NCI-H82 treated with DMSO at 0.1 percent for 48 hours (cell line): ENCODE data around the gene LGI1.

Experiments
- DNase-seq: peaks from one replicate; lab custom pipeline; 2025; ENCODE audit not compliant: unreplicated experiment; lab: John Stamatoyannopoulos, UW

Gene LGI1

DNA sequence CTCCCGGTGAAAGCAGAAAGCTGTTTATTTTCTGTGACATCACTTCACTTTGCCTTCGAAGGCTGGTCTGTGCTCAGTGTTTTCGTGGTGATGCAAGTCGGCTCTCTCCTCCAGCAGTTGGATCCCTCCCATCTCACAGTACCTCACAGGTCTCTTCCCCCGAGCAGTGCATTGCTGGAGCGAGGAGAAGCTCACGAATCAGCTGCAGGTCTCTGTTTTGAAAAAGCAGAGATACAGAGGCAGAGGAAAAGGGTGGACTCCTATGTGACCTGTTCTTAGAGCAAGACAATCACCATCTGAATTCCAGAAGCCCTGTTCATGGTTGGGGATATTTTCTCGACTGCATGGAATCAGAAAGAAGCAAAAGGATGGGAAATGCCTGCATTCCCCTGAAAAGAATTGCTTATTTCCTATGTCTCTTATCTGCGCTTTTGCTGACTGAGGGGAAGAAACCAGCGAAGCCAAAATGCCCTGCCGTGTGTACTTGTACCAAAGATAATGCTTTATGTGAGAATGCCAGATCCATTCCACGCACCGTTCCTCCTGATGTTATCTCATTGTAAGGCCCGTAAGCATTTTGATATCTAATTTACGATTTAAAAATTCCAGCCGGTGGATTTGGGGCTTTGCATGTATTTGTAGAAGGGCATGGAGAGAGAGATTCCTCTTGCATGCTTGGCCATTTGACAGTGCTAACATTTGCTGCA is at the start of gene LGI1:
Gene LGI1 (plus strand): TSS at position 136 of the 707 bp plus-strand sequence. CDS start 209 bp downstream, at position 345.
- DNase-seq, result no peak

DNA sequence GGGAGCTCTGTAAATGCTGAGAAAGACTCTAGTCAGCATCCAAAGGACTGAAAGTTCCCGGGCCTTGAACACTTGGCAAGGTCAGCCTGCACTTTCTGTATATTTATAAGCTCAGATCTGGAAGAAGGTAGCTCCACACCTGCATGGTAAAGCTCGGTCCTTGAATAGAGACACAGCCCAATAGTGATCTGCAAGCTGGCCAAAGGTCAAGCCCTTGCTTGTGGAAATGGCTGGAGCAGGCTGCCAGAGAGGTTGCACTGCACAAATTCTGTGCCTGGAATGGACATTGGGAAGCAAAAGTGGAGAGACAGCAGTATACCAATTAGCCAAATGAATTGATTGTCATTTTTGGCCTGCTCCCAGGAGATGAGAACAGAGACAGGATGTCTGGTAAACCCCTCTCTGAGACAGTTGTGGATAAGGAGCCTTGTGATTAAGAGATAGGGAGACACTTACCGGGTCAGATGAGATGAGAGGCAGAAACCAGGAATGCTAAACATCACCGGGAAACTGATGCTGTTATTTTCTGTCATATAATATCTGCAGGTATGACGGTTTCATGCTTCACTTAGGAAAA is 47.3 kb upstream of the LGI1 start:
- DNase-seq, result no peak

- DNase-seq, result no peak
Measured at GRCh38 chr10:93711891-93712290, 45.8 kb upstream of the LGI1 start.

GRCh38 chr10:93712593-93712992 is 45.1 kb upstream of the LGI1 start:
- DNase-seq, result no peak

GRCh38 chr10:93715345-93715744 is 42.4 kb upstream of the LGI1 start:
- no peak for DNase-seq

DNA sequence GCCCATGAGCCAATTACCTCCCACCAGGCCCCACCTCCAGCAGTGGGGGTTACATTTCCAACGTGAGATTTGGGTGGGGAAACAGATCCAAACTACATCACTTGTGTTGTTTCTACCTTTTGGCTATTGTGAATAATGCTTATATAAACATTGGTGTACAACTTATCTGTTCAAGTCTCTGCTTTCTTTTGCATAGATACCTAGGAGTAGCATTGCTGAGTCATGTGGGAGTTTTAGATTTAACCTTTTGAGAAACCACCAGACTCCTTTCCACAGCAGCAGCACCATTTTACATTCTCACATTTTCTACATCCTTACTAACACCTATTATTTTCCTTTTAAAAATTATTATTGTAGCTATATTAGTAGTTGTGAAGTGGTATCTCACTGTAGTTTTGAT is 41.0 kb upstream of the LGI1 start:
- no peak for DNase-seq

- no peak for DNase-seq
Measured at GRCh38 chr10:93718937-93719725, 38.6 kb upstream of the LGI1 start.

- no peak for DNase-seq
Measured at GRCh38 chr10:93719901-93720300, 37.8 kb upstream of the LGI1 start.

DNA sequence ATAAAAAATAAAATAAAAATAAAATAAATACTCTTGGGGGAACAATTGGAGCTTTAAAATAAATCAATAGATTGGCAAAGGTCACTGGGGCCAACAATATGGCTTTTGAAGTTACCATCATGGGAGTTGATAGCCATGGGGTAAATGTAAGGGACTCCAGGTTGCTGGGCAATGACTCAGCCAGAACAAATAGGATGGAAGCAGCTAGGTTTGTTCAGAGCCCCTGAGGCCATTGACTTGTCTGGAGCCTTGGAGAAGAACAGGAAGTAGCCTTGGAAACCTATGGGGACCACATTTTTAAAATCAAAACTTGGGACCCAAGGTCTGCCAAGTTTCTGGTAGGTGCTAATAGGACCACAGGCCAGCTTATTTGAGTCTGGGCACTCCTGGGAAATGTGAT is 35.2 kb upstream of the LGI1 start:
- DNase-seq, result no peak

DNA sequence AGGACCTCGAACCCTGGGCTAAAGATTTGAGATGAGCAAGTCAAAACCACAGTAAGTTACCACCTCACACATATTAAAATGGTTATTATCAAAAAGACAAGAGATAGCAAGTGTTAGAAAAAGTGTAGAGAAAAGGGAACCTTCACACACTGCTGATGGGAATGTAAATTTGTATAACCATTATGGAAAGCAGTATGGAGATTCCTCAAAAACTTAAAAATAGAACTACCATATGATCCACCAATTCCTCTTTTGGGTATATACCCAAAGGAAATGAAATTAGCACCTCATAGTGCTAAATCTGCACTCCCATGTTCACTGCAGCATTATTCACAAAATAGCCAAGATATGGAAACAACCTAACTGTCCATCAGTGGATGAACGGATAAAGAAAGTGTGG is 34.6 kb upstream of the LGI1 start:
- no peak for DNase-seq

DNA sequence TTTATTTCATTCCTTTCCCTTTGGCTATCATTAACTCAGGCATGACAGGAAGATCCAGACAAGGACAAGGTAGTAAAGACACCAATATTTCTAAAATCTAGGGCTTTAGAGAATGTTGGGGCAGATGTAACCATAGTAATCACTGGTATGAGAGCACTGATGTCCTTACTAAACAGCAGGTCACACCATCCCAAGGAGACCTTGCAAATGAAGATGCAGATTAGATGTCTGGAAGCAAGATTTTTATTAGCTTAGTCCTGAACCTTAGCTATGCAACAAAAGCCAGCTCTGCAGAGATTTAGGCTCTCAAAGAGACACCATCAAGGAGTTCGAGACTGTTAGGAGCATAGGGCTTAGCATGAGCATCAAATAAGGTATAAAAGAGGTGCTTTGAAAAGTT is 31.7 kb upstream of the LGI1 start:
- no peak for DNase-seq

DNA sequence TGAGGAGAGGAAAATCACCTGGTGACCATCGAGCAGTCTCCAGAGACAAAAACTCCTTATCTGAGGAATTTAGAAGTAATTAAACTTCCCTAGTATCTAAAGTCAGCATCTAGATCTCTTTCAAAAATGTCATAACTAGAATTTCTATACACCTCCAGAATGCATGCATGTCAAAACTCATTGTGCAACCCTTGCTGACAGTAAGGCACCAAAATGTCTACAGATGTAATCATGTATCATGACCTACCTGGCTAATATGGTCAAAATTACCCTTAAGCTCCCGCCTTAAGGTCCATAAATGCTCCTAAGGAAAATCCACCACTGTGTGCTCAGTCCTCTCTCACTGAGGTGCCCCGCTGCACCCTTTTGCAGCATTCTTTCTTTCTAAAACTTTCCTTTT is 16.4 kb upstream of the LGI1 start:
- DNase-seq, result no peak

DNA sequence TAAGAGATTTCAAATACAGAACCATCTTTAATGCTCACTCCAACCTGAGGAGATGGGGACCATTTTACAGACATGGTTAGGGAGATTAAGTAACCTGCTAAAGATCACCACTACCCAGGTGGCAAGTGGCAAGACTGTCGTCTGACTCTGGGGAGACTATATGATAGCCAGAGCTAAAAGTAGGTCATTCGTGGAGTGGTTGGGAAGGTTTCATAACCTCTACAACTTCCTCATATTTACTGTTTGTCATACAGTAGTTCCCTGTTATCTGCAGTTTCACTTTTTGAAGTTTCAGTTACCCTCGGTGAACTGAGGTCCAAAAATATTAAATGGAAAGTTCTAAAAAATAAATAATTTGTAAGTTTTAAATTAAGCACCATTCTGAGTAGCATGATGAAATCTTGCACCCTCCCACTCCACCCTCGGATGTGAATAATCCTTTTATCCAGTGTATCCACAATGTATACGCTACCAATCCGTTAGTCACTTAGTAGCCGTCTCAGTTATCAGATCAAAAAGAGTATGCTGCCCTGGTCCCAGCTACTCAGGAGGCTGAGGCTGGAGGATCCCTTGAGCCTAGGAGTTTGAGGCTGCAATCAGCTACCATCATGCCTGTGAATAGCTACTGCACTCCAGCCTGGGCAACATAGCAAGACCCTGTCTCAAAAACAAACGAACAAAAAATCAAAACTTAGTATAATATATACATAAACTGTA is 14.9 kb upstream of the LGI1 start:
- no peak for DNase-seq

GRCh38 chr10:93745408-93746065 is 12.2 kb upstream of the LGI1 start:
- peak; percentile 12 for DNase-seq

DNA sequence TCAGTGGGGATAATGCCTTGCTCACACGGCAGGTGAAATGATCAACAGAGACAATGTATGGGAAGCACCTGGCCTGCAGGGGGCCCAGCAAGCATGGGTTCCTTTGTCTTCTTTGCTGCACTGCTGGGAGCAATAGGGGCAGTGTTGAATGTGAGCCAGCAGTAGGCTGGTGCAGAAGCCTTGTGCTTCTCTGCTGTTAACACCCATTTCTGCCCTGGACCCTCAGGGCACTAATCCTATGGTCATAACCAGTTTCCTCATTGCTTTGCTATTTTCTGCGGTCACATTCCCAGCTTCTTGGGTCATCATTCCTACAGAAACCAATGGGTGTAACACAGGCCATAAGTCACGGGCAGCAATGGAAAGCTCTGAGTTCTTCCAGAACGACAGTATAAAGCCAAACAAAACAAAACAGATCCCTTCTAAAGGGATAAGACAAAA is 10.9 kb upstream of the LGI1 start:
- DNase-seq, result no peak

DNA sequence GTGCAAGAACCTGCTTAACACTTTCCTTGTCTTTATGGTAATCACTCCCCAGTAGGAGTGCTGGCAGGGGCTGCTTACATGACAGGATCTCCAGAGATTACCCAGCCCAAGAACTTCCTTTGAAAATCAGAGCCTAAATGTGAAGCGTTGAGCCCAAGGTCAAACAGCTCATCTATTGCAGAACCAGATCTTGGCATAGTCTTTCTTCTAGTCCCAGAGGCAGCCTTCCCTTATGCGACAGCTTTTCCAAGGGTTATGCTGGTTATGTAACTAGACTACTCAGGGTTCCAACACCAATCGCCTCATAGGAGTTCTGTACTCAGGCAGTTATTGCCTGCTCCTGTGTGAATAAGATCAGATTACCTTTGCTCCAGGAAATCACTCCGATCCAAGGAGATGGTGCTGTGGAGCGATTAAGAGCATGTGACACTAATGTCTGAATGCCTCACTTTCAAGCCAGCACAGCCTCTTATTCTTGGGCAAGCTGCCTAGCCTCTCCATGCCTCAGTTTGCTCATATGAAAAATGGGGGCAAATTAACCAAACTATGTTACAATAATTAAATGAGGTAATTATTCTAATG is 8.4 kb upstream of the LGI1 start:
- DNase-seq, result no peak

- no peak for DNase-seq
Measured at GRCh38 chr10:93751124-93751523, 6.6 kb upstream of the LGI1 start.

DNA sequence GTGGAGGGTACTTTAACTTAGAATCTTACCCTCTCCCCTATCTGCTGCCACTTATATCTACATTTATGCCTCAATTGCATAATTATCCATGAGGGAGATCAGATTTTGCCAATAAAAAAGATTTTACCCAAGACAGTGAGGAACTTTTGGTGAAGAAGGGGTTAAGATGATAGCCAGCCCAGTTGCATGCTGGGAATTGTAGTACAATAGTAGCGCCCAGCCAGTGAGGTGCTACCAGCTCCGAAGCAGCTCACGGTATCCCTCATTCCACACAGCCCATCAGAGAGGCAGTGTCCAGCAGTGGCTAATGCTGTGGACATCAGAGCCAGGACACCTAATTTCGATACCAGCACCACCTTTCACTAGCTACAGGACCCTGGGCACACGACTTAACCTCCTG is 5.9 kb upstream of the LGI1 start:
- DNase-seq, result no peak

GRCh38 chr10:93752761-93753160 is 5.0 kb upstream of the LGI1 start:
- no peak for DNase-seq

DNA sequence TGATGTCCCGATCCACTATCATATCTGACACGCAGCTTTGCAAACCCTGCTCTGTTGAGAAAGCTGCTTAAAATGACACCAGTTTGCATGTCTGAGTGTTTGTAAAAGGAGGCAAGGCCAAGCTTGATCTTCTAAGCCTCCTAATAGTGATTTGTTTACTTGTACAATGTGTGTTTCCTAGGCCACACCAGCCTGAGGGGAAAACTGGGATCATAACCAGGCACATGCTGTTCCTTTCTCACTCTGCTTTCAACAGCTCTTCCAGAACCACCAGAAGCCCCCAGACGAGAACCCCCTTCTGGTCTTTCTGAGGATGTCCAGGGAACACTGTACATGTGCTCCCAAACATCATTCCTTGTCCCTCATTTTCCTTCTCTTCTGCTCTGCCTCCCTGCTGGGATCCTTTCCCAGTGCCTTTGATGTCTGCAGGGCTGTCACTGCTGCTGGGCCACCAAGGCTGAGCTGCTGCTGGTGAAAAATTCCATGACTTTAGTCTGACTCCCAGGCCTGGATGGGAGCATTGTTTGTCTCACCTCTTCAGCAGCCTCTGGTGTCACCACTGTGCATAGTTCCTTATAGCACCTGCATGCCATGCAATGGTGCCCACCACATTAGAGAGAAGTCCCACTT is 4.0 kb upstream of the LGI1 start:
- no peak for DNase-seq
